Metanephros (tissue), 1 donor: ENCODE measurements around the gene TLX2. TPM values are rescaled to one million over a fixed set of nuclear protein-coding genes. Genes with fewer than 3 reads are reported as not detected.

ENCODE experiments used
- total RNA-seq: library from RNA; depleted of rRNA; stranded (reverse); fragments of >200 nt; gene quantifications from one replicate; pipeline ENCODE4 v1.2.3, GENCODE V29; 2014

TLX2 gene
- not detected for total RNA-seq

DNA sequence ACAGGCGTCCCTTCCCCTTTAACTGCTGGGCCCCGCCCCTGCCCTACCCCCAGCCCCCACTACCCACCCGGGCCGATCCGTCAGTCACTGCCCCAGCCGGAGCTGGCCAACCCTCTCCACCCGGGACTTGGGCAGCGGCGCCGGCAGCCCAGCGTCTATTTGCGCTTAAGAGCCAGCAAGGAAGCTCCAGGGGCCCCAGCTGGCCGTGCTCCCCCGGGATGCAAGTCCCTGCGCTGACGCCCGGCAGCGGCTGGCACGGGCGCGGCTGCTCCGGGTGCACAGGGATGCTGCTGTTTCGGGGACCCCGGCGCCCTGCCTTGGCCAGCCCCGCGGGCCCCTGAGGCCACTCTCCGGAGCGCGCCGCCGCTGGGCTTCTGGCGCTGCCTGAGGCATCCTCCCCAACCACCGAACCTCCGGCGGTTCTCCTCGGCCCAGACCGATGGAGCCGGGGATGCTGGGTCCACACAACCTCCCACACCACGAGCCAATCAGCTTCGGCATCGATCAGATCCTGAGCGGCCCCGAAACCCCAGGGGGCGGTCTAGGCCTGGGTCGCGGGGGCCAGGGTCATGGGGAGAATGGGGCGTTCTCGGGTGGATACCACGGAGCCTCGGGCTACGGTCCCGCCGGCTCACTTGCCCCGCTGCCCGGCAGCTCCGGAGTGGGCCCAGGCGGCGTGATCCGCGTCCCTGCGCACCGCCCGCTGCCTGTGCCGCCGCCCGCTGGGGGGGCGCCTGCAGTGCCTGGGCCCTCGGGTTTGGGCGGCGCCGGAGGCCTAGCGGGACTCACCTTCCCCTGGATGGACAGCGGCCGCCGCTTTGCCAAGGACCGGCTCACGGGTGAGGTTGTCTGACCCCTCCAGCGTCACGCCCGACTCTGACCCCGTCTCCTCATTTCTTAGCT lies at the start of gene TLX2:
Gene TLX2 (plus strand): TSS at position 83 of the 903 bp plus-strand sequence. CDS start 357 bp downstream, at position 440.

DNA sequence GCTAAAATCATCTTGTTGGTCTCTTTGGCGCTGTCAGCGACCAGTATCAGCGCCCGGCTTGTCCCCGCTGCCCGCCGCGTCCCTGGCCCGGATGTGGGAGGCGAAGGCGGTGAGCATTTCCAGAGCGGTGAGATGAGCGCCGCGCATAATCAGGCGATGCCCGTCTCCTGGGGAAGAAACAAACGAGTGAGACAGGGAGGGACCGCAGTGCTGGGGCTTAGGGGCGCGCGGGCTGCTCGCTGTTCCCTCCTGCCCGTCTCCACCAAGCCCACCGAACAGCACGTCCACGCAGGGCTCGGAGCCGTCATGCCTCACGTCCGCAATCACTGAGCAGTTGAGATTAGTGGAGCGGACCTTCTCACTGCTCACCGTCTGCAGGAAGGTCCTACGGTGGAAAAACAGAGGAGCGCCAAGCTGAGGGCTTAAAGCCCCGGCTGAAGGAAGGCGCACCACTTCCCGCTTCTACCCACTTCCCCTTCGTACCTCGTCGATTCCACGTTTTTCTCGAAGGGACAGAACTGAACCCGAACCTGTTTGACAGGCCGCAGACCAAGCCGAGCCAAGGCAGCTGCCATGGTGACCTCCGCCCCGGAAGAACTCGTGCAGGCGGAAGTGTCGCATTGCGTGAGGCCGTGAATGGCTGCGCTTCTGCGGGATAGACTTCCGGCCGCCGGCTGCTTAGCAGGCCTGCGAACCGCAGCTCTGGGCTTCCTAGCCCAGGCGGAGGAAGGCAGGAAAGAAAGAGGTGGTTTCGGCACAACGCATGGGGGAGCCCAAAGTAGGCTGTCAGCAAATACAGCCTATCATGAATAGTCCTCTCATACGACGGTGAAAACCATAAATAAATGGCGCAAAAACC lies 41.9 kb upstream of the TLX2 start, which contains the start of gene MRPL53:
Gene MRPL53 (minus strand): TSS at position 595 of the 859 bp plus-strand sequence. CDS start 20 bp downstream, at position 575.

GRCh38 chr2:74482801-74483674 lies 31.2 kb upstream of the TLX2 start, which contains the start of the genes CCDC142 and TTC31:
Gene CCDC142 (minus strand): TSS chr2:74482998. CDS start chr2:74482837, 161 bp downstream.
Gene TTC31 (plus strand): TSS chr2:74483081. CDS start chr2:74483096, 15 bp downstream.

DNA sequence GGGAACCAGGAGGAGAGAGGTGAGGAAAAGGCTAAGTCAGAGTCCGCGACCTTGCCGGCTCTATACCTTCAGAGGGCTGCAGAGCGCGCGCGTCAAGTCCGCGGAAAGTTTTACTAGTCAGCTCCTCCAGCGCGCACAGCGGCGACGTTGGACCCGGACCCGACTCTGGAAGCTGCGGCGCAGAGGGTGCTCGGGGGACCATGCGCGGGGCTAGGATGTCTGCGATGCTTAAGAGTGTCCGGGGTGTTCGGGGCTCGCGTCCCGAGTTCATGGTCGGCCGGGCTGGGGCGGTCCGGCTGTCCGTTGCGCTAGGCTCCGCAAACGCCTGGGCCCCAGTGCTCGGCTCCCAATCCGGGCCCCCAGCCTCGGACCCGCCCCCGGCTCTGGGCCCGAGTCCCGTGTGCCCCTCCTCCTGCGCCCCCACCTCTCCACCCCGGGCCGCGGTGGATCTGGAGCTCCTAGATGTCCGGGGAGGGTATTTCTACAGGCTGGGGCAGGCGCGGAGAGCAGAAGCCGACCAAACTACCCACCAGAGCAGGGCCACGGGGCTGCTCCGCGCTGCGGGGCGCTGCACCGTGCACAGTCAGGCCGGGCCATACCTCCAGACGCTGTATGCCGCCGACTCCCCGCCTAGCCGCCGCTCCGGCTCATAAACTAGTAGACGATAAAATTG lies 14.8 kb upstream of the TLX2 start, which contains the start of gene LBX2:
Gene LBX2 (minus strand): TSS at position 337 of the 673 bp plus-strand sequence. CDS start 66 bp downstream, at position 271.

GRCh38 chr2:74507145-74507925 lies 6.9 kb upstream of the TLX2 start, which contains the start of gene PCGF1:
Gene PCGF1 (minus strand): TSS chr2:74507695. CDS start chr2:74507668, 27 bp downstream.

GRCh38 chr2:74525717-74526648 lies 11.7 kb downstream of the TLX2 start, which contains the start of gene DQX1:
Gene DQX1 (minus strand): TSS chr2:74526231. CDS start chr2:74525729, 502 bp downstream.

DNA sequence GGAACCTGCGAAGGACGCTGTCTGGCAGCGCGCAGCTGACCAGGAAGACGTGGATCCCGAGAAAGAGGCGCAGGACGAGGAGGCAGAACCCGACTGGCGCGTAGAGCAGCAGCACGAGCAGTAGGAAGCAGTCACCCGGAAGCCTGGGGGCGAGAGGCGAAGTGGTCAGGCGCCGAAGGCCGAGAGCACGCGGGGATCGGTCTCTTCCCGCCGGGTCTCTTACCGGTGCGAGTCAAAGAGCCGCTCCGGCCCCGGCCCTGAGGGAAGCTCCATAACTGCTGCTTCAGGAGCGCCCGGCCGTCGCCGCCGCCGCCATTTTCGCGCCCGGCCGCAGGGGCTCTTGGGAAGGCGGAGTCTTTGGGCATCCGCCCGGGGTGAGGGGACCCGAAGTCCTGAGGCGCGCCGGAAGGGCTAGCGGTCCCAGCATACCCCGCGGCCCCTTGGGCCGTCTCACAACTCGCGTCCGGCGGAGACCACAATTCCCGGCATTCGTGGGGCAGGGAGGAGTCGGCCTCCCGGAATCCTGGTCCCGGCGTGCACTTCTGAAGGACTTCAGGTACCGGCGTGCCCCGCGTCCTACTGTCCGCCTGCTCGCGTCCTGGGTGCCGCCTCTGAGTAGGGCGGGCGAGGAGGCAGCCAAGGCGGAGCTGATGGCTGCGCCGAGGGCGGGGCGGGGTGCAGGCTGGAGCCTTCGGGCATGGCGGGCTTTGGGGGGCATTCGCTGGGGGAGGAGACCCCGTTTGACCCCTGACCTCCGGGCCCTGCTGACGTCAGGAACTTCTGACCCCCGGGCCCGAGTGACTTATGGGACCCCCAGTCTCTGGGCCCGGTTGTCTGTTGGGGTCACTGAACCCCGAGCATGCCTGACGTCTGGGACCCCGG lies 15.3 kb downstream of the TLX2 start, which contains the start of the genes AUP1 and HTRA2:
Gene AUP1 (minus strand): TSS at position 350 of the 882 bp plus-strand sequence. CDS start 77 bp downstream, at position 273.
Gene HTRA2 (plus strand): TSS at position 577 of the 882 bp plus-strand sequence. CDS start 74 bp downstream, at position 651.

DNA sequence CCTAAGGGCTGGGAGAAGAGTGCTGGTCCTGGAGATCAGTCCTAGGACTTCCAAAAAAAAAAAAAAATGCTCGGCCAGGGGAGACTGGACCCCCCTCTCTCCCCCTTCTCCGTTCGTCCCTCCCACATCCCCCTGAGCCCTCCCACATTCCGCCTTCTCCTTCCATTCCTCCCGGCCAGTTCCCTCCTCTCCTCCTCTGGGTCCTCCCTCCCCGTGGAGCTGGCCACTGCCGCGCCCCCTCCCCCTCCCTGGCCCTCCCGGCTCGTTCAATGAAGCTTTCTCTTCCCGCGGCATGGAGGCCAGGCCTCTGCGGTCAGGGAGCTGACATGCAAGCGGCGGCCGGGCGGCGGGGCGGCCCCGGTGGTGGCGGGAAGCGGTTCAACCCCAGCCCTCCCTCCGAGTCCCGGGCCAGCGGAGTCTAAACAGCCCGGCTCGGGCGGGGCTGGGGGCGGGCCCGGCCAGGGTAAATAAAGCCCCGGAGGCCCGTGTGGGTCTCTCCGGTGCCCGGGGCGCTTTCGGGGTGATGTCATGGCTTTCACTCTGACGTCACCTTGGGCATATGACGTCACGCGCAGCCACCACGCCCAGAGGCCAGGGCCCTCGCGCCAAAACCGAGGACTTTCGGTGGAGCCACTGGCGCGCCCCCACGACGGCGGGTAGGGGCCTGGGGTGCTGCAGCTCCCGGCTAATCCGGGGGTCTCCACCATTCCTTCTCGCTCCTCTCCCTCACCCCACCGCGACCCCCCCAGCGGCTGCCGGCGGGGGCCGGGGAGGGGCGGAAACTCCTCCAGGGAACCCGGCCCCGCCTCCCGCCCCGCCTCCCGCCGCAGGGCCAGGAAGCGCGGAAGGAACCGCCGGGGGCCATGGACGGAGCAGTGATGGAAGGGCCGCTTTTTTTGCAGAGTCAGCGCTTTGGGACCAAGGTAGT lies 39.9 kb downstream of the TLX2 start, which contains the start of the genes DOK1 and LOXL3:
Gene DOK1 (plus strand): TSS at position 829 of the 928 bp plus-strand sequence. CDS start 35 bp downstream, at position 864.
Gene LOXL3 (minus strand): TSS at position 51 of the 928 bp plus-strand sequence. CDS start 1,308 bp downstream, outside the sequence.

Other genes with a start within 250 kb of the TLX2 start
- 8.4 TPM for gene SLC4A5, start 171.0 kb upstream of the TLX2 start, total RNA-seq
- 111 TPM for gene DCTN1, start 134.1 kb upstream of the TLX2 start, total RNA-seq
- 3.7 TPM for gene C2orf81, start 92.8 kb upstream of the TLX2 start, total RNA-seq
- gene WDR54, start 92.7 kb upstream of the TLX2 start, total RNA-seq, result 20.8 TPM
- gene RTKN, start 72.5 kb upstream of the TLX2 start, total RNA-seq, result 55.7 TPM
- 22.7 TPM for gene INO80B, start 59.4 kb upstream of the TLX2 start, total RNA-seq
- gene WBP1, start 56.0 kb upstream of the TLX2 start, total RNA-seq, result 59.0 TPM
- 48.1 TPM for gene MOGS, start 49.1 kb upstream of the TLX2 start, total RNA-seq
- 38.5 TPM for gene MRPL53, start 41.8 kb upstream of the TLX2 start, total RNA-seq
- gene CCDC142, start 31.5 kb upstream of the TLX2 start, total RNA-seq, result 31.2 TPM
- gene TTC31, start 31.4 kb upstream of the TLX2 start, total RNA-seq, result 28.2 TPM
- gene LBX2, start 14.8 kb upstream of the TLX2 start, total RNA-seq, result 1.1 TPM
- gene PCGF1, start 6.8 kb upstream of the TLX2 start, total RNA-seq, result 8.9 TPM
- gene DQX1, start 11.8 kb downstream of the TLX2 start, total RNA-seq, result not detected
- gene AUP1, start 15.3 kb downstream of the TLX2 start, total RNA-seq, result 68.7 TPM
- 33.0 TPM for gene HTRA2, start 15.5 kb downstream of the TLX2 start, total RNA-seq
- gene LOXL3, start 39.5 kb downstream of the TLX2 start, total RNA-seq, result 10.0 TPM
- gene DOK1, start 40.3 kb downstream of the TLX2 start, total RNA-seq, result 10.5 TPM
- 0.47 TPM for gene M1AP, start 133.9 kb downstream of the TLX2 start, total RNA-seq
- gene SEMA4F, start 139.8 kb downstream of the TLX2 start, total RNA-seq, result 4.0 TPM